Glomerular visceral epithelial cell (primary cell): ENCODE results near the gene ALLC.

ENCODE experiments used
- DNase-seq: peaks from one replicate; pipeline ENCODE4 v3.0.0-alpha.2; 2016; ENCODE audit errors: extremely low spot score

Gene ALLC

DNA sequence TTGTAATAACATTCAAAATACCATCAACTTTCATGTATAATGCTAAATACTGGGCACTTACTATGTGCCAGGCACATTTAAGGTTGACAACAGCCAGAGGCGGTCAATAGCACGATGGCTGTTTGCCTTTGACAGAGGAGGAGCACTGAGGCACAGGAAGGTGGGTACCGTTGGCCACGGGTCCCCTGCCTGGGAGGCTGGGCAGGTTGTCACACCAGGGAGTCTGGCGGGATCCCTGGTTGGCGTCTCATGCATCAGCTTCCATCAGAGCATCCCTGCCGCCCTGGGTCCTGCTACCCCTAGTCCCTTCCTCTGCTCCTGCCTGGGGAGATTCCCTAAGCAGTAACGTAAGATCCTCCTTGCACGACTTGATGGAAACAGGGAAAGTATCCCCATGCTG, 19.4 kb downstream of the ALLC start:
- DNase-seq: no peak

GRCh38 chr2:3678212-3678611, 20.2 kb downstream of the ALLC start:
- no peak for DNase-seq

GRCh38 chr2:3679180-3679579, 21.2 kb downstream of the ALLC start:
- no peak for DNase-seq

DNA sequence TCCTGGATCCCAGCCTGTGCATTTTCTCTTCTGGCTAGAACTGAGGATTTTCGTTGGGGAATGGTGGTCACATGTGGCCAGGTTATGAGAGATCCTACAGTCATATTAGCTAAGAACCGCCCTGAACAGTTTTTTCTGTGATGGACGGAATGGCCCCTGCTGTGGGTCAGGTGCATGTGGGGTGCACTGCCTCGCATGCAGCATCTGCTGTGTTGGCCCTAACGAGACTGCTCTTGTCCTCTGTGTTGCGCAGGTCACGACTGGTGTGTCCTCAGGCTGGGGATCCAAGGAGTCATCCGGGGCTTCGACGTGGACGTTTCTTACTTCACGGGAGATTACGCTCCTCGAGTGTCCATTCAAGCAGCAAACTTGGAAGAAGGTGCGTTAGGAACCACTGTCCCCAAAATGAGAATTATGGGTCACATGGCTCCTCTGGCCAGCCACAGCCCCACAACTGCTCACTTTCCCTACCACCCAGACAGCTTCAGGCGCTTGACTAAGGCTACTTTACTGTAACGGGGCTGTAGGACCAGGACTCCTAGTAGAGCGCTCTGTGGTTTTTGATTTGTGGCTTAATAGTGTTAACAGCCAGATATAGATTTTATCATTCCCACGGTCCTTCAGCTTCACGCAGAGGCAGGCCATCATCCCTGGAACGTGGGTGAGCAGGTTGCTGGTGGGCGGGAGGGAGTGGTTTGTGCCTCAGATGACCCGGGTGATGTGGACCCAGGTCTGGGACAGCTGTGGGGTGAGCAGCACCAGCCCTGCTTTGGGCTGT, 21.8 kb downstream of the ALLC start:
- DNase-seq: no peak

- no peak for DNase-seq
These were observed 22.7 kb downstream of the ALLC start for GRCh38 chr2:3680548-3681345.

GRCh38 chr2:3681625-3682024, 23.6 kb downstream of the ALLC start:
- DNase-seq: no peak

DNA sequence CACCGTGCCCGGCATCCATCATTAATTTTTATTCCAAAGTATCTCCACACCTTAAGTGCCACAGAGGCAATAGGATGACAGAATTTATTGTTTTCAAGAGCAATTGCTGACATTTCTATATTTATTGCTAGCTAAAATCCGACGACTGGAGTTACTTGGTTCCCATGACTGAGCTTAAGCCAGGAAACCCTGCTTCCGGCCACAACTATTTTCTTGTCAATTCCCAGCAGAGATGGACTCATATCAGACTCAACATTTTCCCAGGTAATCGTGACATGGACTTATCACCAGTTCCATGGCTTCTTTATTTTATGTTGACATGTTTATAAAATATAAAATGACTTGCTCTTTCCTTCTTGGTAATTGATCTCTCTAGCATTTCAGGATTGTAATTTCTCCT, 24.8 kb downstream of the ALLC start:
- DNase-seq: no peak

DNA sequence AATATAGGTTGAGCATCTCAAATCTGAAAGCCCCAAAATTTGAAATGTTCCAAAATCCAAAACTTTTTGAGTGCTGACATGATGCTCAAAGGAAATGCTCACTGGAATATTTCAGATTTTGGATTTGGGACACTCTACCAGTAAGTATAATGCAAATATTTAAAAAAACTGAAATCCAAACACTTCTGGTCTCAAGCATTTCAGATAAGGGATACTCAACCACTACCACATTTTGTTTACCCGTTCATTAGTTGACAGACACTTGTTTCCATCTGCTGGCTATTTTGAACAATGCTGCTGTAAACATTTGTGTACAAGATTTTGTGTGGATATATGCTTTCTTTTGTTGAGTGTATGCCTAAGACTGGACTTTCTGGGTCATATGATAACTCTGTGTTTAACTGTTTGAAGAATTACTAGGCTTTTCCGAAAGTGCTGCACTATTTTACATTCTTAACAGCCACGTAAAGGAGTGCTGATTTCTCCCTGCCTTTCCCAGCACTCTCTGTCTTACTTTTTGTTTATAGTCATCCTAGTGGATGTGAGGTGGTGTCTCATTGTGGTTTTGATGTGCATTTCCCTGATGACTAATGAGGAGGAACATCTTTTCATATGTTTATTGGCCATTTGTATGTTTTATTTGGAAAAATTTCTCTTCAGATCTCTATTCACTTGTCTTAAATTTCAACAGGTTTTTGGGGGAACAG, 25.9 kb downstream of the ALLC start:
- no peak for DNase-seq

GRCh38 chr2:3689998-3690748, 32.2 kb downstream of the ALLC start:
- no peak for DNase-seq

- no peak for DNase-seq
These were observed 34.4 kb downstream of the ALLC start for GRCh38 chr2:3692375-3692774.

GRCh38 chr2:3696545-3696944, 38.5 kb downstream of the ALLC start:
- no peak for DNase-seq

- DNase-seq: no peak
These were observed 43.1 kb downstream of the ALLC start for GRCh38 chr2:3701071-3701470.

DNA sequence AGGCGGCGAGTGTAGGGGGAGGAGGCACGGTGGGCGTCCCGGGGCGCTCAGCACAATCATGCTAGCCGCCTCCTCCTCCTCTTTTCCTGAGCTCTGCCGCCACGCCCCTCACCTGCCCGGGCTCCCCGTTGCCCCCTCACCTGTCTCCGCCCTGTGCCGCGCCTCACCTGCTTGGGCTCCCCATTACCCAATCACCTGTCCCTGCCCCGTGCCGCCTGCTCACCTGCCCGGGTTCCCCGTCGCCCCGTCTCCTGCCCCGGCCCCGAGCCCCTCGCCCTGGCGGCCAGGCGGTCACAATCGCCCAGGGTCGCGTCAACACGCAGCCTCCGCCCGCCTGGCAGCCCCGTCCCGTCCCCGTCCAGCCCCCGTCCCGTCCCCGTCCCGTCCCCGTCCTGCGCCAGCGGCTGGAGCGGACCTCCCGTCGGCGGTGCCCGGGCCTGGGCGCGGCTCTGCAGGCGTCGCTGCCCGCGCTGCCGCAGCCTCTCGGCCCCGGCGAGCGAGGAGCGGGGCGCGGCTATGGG, 45.3 kb downstream of the ALLC start, which contains the start of gene DCDC2C:
DCDC2C (plus strand) TSS at position 340 of the 521 bp plus-strand sequence; CDS start at position 517, 177 bp downstream.
- no peak for DNase-seq

GRCh38 chr2:3703757-3704355, 45.9 kb downstream of the ALLC start:
- no peak for DNase-seq

- no peak for DNase-seq
These were observed 46.7 kb downstream of the ALLC start for GRCh38 chr2:3704692-3705091.

- no peak for DNase-seq
These were observed 47.8 kb downstream of the ALLC start for GRCh38 chr2:3705782-3706181.

GRCh38 chr2:3706892-3707291, 48.9 kb downstream of the ALLC start:
- DNase-seq: no peak

DNA sequence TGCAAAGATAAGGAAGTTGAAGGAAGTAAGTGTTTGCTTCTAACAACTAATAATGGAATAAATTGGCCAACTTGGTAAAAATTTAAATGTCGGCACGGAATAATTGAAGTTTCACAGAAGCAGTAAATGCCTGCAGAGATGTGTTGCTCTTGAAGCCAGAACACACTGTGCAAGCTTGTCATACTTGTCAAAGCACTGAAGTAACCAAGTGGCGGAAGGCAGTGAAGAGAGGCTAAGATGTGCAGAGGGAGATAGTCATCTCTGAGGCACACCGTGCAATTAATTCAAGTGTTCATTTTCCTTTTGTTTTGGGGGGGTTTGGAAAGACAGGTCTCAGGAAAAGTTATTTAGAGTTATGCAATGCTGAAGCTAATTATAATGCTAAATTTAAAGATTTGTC, 50.6 kb downstream of the ALLC start:
- DNase-seq: no peak

GRCh38 chr2:3709225-3709624, 51.2 kb downstream of the ALLC start:
- no peak for DNase-seq

DNA sequence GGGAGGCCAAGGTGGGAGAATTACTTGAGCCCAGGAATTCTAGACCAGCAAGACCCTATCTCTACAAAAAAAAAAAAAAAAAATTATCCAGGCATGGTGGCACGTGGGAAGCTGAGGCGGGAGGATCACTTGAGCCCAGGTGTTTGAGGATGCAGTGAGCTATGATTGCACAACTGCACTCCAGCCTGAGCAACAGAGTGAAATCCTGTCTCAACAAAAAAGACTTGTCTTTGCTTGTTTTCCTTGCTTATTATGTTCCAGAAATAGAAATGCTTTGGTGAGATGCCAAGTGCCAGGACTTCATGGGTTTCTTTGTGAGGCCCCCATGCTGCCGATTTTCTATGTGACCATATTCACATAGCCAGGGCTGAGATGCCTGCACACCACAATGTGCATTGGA, 54.4 kb downstream of the ALLC start:
- DNase-seq: no peak
